Lung (tissue), 12 donors: ENCODE measurements around the gene IQCE. TPM values are rescaled to one million over a fixed set of nuclear protein-coding genes. Genes with fewer than 3 reads are reported as not detected.

ENCODE experiments used
- ATAC-seq: fragments of 200-7000 bp; cut with Tn5 transposase; one replicate; pipeline ENCODE4 v1.9.1; 2020; ENCODE audit warnings: moderate number of reproducible peaks; ENCODE audit not compliant: insufficient read depth, low FRiP score
- DNase-seq, 3 donors: peaks; one replicate each; pipeline ENCODE4 v3.0.0-alpha.2; 2013 to 2017
- H3K27ac ChIP-seq, 2 donors: one replicate each; pipeline ENCODE4 v1.5.1; 2013; ENCODE audit warnings: mild to moderate bottlenecking in 2 of 2, moderate library complexity in 2 of 2, control low read depth in 1 of 2, inconsistent platforms in 1 of 2, low read depth in 1 of 2, low read length in 1 of 2
- H3K27me3 ChIP-seq, 3 donors: one replicate each; pipeline ENCODE4 v1.5.1; 2013; ENCODE audit warnings: low read length in 2 of 3; ENCODE audit not compliant: control insufficient read depth in 3 of 3, insufficient read depth in 3 of 3
- H3K36me3 ChIP-seq, 4 donors: one replicate each; pipeline ENCODE4 v1.5.1; 2013; ENCODE audit warnings: low read length in 4 of 4, mild to moderate bottlenecking in 1 of 4, moderate library complexity in 1 of 4; ENCODE audit not compliant: control insufficient read depth in 4 of 4, insufficient read depth in 4 of 4
- H3K4me1 ChIP-seq, 5 donors: one replicate each; pipeline ENCODE4 v1.5.1; 2013; ENCODE audit warnings: low read length in 5 of 5, mild to moderate bottlenecking in 2 of 5, moderate library complexity in 1 of 5; ENCODE audit not compliant: control insufficient read depth in 5 of 5, insufficient read depth in 5 of 5
- H3K4me3 ChIP-seq: one replicate; pipeline ENCODE4 v1.5.1; 2013; ENCODE audit warnings: mild to moderate bottlenecking, control low read depth, moderate library complexity
- H3K9ac ChIP-seq, 2 donors: one replicate each; pipeline ENCODE4 v1.5.1; 2013; ENCODE audit warnings: low read length in 2 of 2, control low read depth in 1 of 2; ENCODE audit not compliant: insufficient read depth in 1 of 2
- H3K9me3 ChIP-seq, 4 donors: one replicate each; pipeline ENCODE4 v1.5.1; 2013; ENCODE audit warnings: low read length in 3 of 4, mild to moderate bottlenecking in 1 of 4, moderate library complexity in 1 of 4; ENCODE audit not compliant: control insufficient read depth in 4 of 4, insufficient read depth in 3 of 4
- CTCF ChIP-seq: IDR thresholded peaks from 2 replicates; pipeline ENCODE4 v1.5.1; 2012; ENCODE audit warnings: mild to moderate bottlenecking; ENCODE audit errors: control extremely low read depth, extremely low read depth
- WGBS, 2 donors: extraction: QIAGEN DNeasy Blood & Tissue Kit; methylation state at CpG; one replicate each; pipeline ENCODE4 v1.1.7; 2013; 5-methylcytosine and 5-hydroxymethylcytosine counted together
- polyA plus RNA-seq, 2 donors: library from polyadenylated mRNA; stranded (reverse); fragments of 200-250 nt; gene quantifications; one replicate each; pipeline ENCODE4 v1.2.1, GENCODE V29; 2013
- total RNA-seq, 2 donors: library from RNA; depleted of rRNA in 1 of 2; stranded (reverse); fragments of >200 nt in 1 of 2; gene quantifications; one replicate each; pipeline ENCODE4 v1.2.1, GENCODE V29; 2014 to 2021
- donor health status: control.
- donor health status: control.
- donor health status: Bipolar disorder and iron deficiency.
- donor health status: healthy.
- donor health status: DM: yes; HTN: yes; CAD: no.

The IQCE gene
- total and polyA plus RNA-seq, 4 donors, result 8.1 to 29.0 (median 16.0) TPM

- H3K9ac ChIP-seq, result no peak overlapping the region
- no peaks in the 10 kb centered on the region for H3K9me3 ChIP-seq
- no peaks in the 10 kb centered on the region for H3K27me3 ChIP-seq
- no peak overlapping the region for H3K27ac ChIP-seq
- DNase-seq (no peak), ATAC-seq (no peak)
- H3K4me3 ChIP-seq, result no peak overlapping the region
- 93 to 94% methylated on average over 28 of the region's 28 CpGs for WGBS, 2 donors
- TF ChIP-seq CTCF, result no peak
- H3K4me1 ChIP-seq, result no peaks in the 10 kb centered on the region
- H3K36me3 ChIP-seq, result peaks cover 0 to 45% (median 34%) of the 10 kb centered on the region in 4 donors
These were observed 93.3 kb downstream of the IQCE start for GRCh38 chr7:2651847-2652735.

GRCh38 chr7:2652736-2653060 is 93.9 kb downstream of the IQCE start:
- no peak for TF ChIP-seq CTCF

GRCh38 chr7:2654059-2654458 is 95.3 kb downstream of the IQCE start:
- Histone ChIP-seq H3K4me3 (no peak overlapping the region), H3K9ac (no peak overlapping the region), H3K9me3 (no peaks in the 10 kb centered on the region), H3K36me3 (peaks cover 0 to 44% (median 30%) of the 10 kb centered on the region in 4 donors), H3K27ac (no peak overlapping the region), H3K4me1 (no peaks in the 10 kb centered on the region), H3K27me3 (no peaks in the 10 kb centered on the region)
- WGBS, 2 donors, result 64 to 75% methylated on average over 5 of the region's 5 CpGs
- ATAC-seq (no peak), DNase-seq (no peak)
- TF ChIP-seq CTCF, result no peak

More at GRCh38 chr7:2652736-2653060, 93.9 kb downstream of the IQCE start:
- no peaks in the 10 kb centered on the region for H3K4me1 ChIP-seq
- no peaks in the 10 kb centered on the region for H3K27me3 ChIP-seq
- peaks cover 0 to 41% (median 35%) of the 10 kb centered on the region in 4 donors for H3K36me3 ChIP-seq
- WGBS, 2 donors, result 94 to 95% methylated on average over 12 of the region's 12 CpGs
- no peak overlapping the region for H3K9ac ChIP-seq
- DNase-seq, result no peak
- no peak for ATAC-seq
- no peaks in the 10 kb centered on the region for H3K9me3 ChIP-seq
- H3K4me3 ChIP-seq, result no peak overlapping the region
- H3K27ac ChIP-seq, result no peak overlapping the region
